ENCODE results near the gene NDOR1.

DNA sequence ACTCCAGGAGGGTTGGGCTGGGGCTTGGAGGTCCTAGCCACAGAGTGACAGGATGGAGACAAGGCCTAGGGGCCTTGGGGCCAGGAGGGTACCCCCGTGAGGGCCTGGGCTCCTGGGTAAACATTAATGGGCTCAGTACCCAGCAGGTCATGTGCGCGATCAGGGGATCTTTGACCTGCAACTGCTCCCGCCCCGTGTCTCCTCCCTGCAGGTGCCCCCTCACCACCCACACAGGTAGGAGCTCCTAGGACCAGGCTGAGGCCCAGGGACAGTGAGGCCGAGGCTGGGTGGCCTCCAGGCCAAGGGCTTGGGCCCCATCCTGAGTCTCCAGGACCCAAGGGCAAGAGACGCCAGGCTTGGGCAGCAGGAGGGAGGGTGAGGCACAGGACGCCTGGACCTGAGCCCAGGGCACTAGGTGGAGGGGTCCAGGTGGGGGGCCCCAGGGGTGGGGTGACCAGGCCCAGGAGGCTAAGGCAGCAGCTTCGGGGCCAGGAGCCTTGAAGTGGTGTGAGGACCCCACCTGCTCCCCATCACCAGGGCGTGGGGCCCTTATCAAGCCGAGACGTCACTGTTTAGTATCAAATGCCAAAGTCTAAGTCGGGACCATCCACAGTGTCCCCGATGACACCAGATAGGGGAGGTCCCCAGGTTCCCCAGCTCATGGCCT lies 25.3 kb downstream of the NDOR1 start, which contains the start of gene SLC34A3:
- TF ChIP-seq, protein P1, sequence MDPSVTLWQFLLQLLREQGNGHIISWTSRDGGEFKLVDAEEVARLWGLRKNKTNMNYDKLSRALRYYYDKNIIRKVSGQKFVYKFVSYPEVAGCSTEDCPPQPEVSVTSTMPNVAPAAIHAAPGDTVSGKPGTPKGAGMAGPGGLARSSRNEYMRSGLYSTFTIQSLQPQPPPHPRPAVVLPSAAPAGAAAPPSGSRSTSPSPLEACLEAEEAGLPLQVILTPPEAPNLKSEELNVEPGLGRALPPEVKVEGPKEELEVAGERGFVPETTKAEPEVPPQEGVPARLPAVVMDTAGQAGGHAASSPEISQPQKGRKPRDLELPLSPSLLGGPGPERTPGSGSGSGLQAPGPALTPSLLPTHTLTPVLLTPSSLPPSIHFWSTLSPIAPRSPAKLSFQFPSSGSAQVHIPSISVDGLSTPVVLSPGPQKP (IDR thresholded peaks at IDR 0.05; ENCODE audit: low read depth, low read length), result no peak
- TF ChIP-seq MAFK (IDR thresholded peaks at IDR 0.05; ENCODE audit: partially characterized antibody), result no peak
- TF ChIP-seq, protein P2, sequence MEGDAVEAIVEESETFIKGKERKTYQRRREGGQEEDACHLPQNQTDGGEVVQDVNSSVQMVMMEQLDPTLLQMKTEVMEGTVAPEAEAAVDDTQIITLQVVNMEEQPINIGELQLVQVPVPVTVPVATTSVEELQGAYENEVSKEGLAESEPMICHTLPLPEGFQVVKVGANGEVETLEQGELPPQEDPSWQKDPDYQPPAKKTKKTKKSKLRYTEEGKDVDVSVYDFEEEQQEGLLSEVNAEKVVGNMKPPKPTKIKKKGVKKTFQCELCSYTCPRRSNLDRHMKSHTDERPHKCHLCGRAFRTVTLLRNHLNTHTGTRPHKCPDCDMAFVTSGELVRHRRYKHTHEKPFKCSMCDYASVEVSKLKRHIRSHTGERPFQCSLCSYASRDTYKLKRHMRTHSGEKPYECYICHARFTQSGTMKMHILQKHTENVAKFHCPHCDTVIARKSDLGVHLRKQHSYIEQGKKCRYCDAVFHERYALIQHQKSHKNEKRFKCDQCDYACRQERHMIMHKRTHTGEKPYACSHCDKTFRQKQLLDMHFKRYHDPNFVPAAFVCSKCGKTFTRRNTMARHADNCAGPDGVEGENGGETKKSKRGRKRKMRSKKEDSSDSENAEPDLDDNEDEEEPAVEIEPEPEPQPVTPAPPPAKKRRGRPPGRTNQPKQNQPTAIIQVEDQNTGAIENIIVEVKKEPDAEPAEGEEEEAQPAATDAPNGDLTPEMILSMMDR (IDR thresholded peaks at IDR 0.05), result no peak
- no peak for TF ChIP-seq JUN (IDR thresholded peaks at IDR 0.05)
- TF ChIP-seq ESRRA (IDR thresholded peaks at IDR 0.05; ENCODE audit: borderline replicate concordance, low read length), result no peak
- TF ChIP-seq POLR2A (IDR thresholded peaks at IDR 0.05; ENCODE audit: low read length), result no peak
- TF ChIP-seq FOSB (CRISPR knock-in tag; IDR thresholded peaks at IDR 0.05), result no peak
- TF ChIP-seq MYC (IDR thresholded peaks at IDR 0.05; ENCODE audit: borderline replicate concordance, low read length), result no peak
- no peak for TF ChIP-seq PHF8 (IDR thresholded peaks at IDR 0.05; ENCODE audit: borderline replicate concordance, low read depth)
- TF ChIP-seq MAZ (IDR thresholded peaks at IDR 0.05; ENCODE audit: borderline replicate concordance, low read depth, low read length), result no peak
- TF ChIP-seq HDAC2 (IDR thresholded peaks at IDR 0.05), result no peak
- TF ChIP-seq KDM1A (IDR thresholded peaks at IDR 0.05; ENCODE audit: low read depth), result no peak
- no peak for TF ChIP-seq SMC3 (IDR thresholded peaks at IDR 0.05)
- TF ChIP-seq, protein P3, sequence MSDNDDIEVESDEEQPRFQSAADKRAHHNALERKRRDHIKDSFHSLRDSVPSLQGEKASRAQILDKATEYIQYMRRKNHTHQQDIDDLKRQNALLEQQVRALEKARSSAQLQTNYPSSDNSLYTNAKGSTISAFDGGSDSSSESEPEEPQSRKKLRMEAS (IDR thresholded peaks at IDR 0.05), result no peak
